Pons (tissue), 1 donor: ENCODE data around the gene HOXA11.

Experiments
- DNase-seq: peaks from one replicate; pipeline ENCODE4 v3.0.0-alpha.2; 2016; ENCODE audit warnings: low spot score

HOXA11 gene

GRCh38 chr7:27185013-27185853 is at the start of gene HOXA11:
HOXA11 (minus strand) TSS chr7:27185232; CDS start chr7:27185144, 88 bp downstream.
- DNase-seq: no peak

DNA sequence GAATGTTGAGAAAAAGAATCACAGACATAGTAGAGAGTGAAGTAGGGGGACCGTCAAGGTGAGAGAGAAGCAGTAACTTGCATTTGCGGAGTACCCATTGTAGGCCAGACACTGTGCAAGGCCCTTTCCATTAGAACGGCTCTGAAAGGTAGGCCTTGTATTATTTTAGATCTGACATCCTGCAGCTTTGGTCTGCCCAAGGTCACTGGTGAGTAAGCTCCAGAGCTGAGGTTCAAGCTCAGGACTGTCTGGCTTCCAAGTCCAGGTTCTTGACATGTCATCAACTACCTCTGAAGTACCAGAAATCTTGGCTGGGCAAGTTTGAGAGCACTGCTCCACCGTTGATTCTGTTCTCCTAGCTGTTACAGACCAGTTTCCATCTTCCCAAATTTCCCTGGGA is 44.4 kb upstream of the HOXA11 start:
- no peak for DNase-seq

DNA sequence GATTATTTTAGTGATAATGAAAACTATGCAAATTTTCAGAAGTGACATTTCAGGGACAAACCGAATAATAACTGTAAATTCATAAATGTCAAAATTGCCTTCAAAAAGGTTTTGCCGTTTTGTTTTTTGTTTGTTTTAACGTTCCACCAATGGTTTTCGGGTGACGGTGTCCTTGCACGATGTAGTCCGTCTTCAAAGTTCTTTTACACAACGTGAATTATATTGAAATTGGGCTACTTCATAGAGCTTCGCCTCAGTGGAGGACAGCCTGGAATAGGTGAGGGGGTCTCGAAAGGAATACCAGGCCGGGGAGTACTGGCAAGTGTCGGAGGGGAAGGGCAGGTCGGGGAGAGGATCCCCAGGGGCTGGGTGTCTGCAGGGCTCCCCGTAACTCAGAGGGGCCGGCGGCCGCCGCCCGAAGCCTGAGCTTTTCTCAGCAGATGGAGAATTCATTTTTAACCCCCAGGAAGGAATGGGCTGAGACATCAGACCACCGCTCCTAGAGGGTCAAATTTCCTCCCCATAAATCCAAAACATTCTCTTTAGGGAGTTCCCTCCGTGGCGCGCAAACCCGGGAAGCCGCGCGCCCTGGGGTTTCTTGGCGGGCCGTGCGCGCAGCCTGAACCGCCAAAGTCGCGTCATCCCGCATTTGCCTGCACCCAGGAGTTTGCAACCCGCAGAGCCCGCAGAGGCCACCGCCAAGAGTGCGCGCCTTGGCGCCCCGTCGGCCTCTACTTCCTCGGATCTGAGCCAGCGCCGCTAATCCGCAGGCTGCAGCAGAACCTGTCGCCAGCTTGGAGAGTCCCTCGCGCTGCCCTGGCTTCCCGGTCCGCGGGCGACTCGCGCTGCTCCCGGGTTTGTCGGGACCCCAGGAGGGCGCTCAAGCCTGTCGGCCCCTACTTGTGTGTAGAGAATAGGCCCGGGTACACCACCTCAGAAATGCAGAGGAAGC is 40.2 kb upstream of the HOXA11 start:
- DNase-seq: no peak

DNA sequence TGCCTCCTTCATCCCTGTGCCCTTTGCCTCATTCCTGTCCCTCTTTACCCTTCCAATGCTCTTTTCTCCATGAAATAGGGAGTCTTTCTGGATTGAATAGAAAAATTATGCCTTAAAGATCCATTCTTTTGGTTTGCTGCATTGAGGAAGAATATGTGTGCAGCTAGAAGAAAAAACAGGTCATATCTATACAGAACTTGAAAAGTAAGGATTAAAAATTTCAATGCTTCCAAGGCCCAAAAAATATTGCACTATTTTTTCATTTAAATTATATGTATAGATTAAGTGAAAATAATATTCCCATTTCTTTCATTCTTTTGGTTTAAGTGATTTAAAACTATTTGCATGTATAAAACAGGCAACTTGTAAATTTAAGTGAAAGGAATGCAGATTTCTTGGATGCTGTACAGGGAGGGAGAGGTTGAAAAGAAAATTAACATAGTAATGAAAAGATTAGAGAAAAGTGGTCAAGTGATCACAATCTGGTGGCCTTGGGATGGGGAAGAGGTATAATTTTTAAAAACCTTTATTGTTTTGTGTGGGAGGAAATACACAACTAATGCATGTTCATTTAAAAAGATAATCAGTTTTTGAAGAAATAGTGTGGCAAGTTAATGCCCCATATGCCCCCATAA is 39.0 kb upstream of the HOXA11 start:
- no peak for DNase-seq

DNA sequence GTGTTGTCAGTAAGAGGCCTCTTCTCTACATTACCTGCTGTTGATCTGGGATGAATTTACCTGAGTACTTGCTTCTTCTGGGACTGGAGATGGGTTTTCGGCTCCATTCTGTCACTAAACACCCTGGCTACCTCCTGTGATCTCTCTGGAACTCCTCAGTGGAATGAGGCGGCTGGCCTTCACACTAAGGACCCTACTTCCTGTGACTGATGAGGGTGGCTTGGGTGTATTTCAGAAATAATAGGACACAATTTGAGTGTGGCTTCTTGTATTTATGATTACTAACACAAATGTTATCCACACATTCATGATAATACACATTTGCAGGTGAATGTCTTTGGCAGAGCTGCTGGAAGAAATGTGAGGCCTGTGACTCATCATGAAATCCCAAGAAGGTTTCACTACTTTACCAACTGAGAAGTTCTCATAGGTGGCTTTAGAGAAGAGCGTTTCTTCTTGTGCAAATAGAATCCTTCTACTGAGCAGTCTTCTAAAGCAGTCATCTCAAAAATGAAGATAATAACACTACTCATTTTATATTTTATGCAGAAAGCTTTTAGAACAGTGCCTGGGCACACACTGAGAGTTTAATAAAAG is 36.3 kb upstream of the HOXA11 start:
- no peak for DNase-seq

DNA sequence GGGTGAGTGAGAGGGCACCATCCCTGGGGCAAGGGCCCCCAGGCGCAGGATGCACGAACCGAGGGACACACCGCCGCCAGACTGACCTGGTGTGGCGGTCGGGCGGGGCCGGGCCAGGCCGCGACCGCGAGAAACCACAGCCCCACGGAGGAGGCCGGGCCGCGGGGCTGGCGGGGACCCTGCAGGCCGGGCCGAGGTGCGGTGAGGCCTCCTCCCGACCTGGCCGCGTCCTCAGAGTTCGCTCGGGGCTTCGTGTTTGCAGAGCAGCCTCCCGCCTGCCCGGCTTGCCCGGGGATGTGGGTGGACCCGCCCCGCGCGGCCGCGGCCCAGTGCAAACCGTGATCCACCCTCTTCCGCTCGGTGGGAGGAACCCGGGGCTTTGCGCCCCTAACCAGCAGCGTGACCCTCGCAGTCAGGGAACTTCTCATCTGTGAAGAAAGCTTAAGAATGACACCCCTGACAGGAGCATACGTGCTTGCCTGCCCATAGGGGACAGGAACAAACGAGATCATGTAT is 35.5 kb upstream of the HOXA11 start:
- no peak for DNase-seq

- no peak for DNase-seq
Measured at GRCh38 chr7:27219821-27220220, 34.8 kb upstream of the HOXA11 start.

- no peak for DNase-seq
Measured at GRCh38 chr7:27217951-27218350, 32.9 kb upstream of the HOXA11 start.

- DNase-seq: no peak
Measured at GRCh38 chr7:27215356-27215755, 30.3 kb upstream of the HOXA11 start.

GRCh38 chr7:27214239-27214950 is 29.4 kb upstream of the HOXA11 start:
- DNase-seq: no peak

- DNase-seq: no peak
Measured at GRCh38 chr7:27213433-27214238, 28.6 kb upstream of the HOXA11 start.

- DNase-seq: no peak
Measured at GRCh38 chr7:27212497-27213432, 27.7 kb upstream of the HOXA11 start.

GRCh38 chr7:27211764-27212204 is 26.8 kb upstream of the HOXA11 start:
- no peak for DNase-seq

DNA sequence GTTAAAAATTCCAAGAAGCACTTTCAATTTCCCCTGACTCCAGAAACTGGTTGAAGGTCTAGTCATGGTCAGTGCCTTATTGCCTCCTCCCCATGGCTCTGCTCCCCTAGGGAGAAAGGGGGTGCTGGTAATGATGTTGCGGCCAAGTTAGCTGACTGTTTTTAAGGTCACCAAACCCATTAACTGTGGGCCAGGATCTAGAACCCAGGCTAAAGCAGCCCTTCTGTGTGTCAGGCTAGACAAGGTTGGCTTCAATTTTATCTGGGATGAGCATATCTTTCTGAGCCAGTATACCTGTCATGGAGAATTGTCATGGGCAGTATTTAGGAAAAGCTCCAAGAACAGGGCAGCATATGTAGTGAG is 26.0 kb upstream of the HOXA11 start:
- DNase-seq: no peak

DNA sequence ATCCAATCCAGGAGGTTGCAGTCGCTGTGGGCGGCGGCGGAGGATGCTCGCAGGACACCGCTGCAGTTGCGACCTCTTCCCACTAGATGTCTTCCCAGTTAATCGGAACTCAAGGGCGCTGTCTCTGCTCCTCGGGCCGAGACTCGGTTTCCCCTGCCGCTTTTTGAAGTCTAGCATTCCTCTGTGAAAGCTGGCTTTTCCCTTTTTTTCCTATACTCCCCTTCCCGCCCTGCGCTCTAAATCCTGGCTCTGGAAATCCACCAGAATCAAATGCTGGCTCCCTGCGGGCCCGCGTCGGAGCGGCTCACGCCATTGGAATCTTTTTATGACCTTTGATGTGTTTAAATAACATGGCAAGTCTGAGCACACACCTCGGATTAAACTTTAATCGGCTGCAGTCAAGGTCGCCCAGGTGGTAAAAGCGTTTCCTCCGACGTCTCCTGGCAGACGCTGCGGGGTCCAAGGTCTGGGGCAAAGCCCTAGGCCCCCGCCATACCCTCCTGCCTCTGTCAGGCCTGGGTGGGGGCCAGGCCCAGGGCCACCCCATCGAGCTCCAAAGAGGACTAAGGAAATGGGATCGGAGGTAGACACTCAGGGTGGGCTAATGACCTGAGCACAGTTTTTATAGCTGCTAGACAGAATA is 25.5 kb upstream of the HOXA11 start:
- no peak for DNase-seq

DNA sequence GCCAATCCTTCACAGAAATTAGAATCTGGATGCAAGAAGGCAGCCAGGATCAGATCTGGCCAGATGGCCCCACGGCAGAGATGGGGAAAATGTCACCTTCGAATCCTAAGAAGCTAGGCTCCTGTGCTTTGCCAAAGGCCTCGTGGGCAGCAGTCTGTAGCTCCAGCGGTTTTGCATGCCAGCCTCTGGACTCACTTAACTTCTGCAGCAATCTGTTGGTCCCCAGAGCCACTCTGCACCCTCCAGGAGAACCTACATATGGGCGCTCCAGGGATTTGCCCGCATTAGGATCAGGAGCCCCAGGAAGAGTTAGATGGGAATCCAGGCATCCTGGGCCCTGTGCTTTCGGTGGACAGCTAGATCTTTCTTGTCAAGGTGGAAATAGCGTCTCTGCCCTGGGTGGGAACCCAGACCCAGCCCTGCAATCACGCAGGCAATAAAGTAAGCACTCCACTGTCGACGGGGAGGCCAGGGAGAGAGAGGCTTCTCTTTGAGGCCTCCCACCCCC is 25.0 kb upstream of the HOXA11 start:
- no peak for DNase-seq

GRCh38 chr7:27208998-27209397 is 24.0 kb upstream of the HOXA11 start:
- DNase-seq: no peak

DNA sequence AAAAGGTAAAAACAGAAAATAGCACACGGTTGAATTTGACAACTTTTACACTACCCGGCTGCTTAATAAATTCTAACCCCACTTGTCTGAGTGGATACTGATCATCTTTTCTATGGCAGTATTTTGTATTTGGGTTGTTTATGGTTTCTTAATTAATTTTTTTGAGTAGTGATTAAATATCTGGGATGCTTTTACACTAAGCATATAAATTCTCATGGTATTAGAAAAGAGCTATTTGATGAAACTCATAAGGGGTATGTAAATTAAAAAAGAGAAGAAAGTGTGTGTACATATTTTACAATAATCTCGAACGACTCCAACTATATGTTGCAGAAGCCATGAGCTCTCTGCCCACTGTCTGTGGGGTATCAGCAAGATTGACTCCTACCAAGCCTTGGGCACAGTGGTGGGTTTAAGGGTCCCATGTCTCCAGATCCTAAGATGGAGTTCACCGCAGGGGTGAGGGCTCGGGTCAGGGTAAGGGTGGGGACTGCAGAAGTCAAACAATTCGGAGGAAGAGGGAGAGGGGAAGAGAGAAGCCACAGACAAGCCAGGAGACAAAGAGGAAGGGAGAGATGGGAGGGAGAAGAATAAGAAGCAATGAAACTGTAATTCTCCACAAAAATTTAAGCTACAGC is 22.4 kb upstream of the HOXA11 start:
- no peak for DNase-seq
